K562 (cell line): Measurements from ENCODE around the gene TRIM44. TPM values are rescaled to one million over a fixed set of nuclear protein-coding genes. Genes with fewer than 3 reads are reported as not detected.

ENCODE experiments used
- BRF1 ChIP-seq: IDR thresholded peaks from 3 replicates; pipeline ENCODE4 v1.6.1; 2011; ENCODE audit warnings: borderline replicate concordance, mild to moderate bottlenecking; ENCODE audit not compliant: insufficient read length; ENCODE audit errors: extremely low read depth
- CEBPG ChIP-seq, 3 experiments: fragments of 200-800 bp in 1 of 3; sonication (Bioruptor generic) in 1 of 3; sonication (generic) in 1 of 3; formaldehyde crosslinking in 1 of 3; IDR thresholded peaks in 2 of 3; conservative IDR thresholded peaks in 1 of 3; 2 replicates each; pipeline versions ENCODE4 v1.6.1 to v1.8.0; 2016 to 2022; ENCODE audit warnings: missing compliant biosample characterization in 2 of 3, missing genetic modification characterization in 2 of 3, mild to moderate bottlenecking in 1 of 3, missing genetic modification reagents in 1 of 3
- CHD2 ChIP-seq: IDR thresholded peaks from 2 replicates; pipeline ENCODE4 v1.6.1; 2011; ENCODE audit warnings: low read depth, low read length
- GTF2E2 ChIP-seq: fragments of 200-800 bp; sonication (Bioruptor generic); IDR thresholded peaks from 2 replicates; pipeline ENCODE4 v1.6.1; 2016; ENCODE audit warnings: missing genetic modification characterization, missing compliant biosample characterization
- HDAC2 ChIP-seq: fragments of 450-650 bp; IDR thresholded peaks from 2 replicates; pipeline ENCODE4 v1.6.1; 2016; ENCODE audit warnings: mild to moderate bottlenecking
- NFE2L1 ChIP-seq: fragments of 450-650 bp; IDR thresholded peaks from 2 replicates; pipeline ENCODE4 v1.6.1; 2016; ENCODE audit warnings: missing genetic modification characterization, low read depth, mild to moderate bottlenecking, missing compliant biosample characterization, moderate library complexity, borderline replicate concordance
- NR2C2 ChIP-seq, 2 experiments: fragments of 200-800 bp in 1 of 2; sonication (Bioruptor generic) in 1 of 2; sonication (generic) in 1 of 2; formaldehyde crosslinking in 1 of 2; IDR thresholded peaks; 2 replicates each; pipeline versions ENCODE4 v1.6.1 to v1.8.0; 2016 to 2022; ENCODE audit warnings: mild to moderate bottlenecking in 1 of 2, missing compliant biosample characterization in 1 of 2, missing genetic modification characterization in 1 of 2, missing genetic modification reagents in 1 of 2
- PTBP1 ChIP-seq: fragments of 200-400 bp; formaldehyde crosslinking; IDR thresholded peaks from 2 replicates; pipeline ENCODE4 v1.6.1; 2017; ENCODE audit warnings: low read depth, low read length
- WHSC1 ChIP-seq: IDR thresholded peaks from one replicate; pipeline ENCODE4 v1.6.1; 2012; ENCODE audit warnings: low read length, control low read depth, inconsistent platforms
- ZNF121 ChIP-seq: sonication (generic); formaldehyde crosslinking; conservative IDR thresholded peaks from 2 replicates; pipeline ENCODE4 v1.8.0; 2022; ENCODE audit warnings: missing genetic modification reagents
- ZNF143 ChIP-seq: sonication (generic); formaldehyde crosslinking; IDR thresholded peaks from 2 replicates; pipeline ENCODE4 v1.9.0; 2022; ENCODE audit warnings: mild to moderate bottlenecking, missing genetic modification reagents
- ZNF584 ChIP-seq: fragments of 200-800 bp; sonication (Bioruptor generic); IDR thresholded peaks from 2 replicates; pipeline ENCODE4 v1.6.1; 2016; ENCODE audit warnings: low read depth, mild to moderate bottlenecking, missing genetic modification characterization, missing compliant biosample characterization
- polyA plus RNA-seq, 8 experiments: library from polyadenylated mRNA; depleted of rRNA in 4 of 8; stranded (reverse) in 5 of 8; unstranded in 3 of 8; fragments of >200 nt; fragmentation: Nextera tagmentation in 2 of 8; fragmentation: Illumina TruSeq in 1 of 8; extraction: Ambion mirVana in 2 of 8; extraction: Trizol in 1 of 8; gene quantifications; 2 replicates each; pipeline versions ENCODE4 v1.2.1 to v1.2.3, GENCODE V29; 2011 to 2014; ENCODE audit warnings: inconsistent platforms in 1 of 8, missing spikeins in 1 of 8
- total RNA-seq, 7 experiments: library from RNA; depleted of rRNA in 6 of 7; stranded (reverse); fragments of >200 nt in 6 of 7; fragmentation: Illumina TruSeq in 2 of 7; extraction: Trizol in 2 of 7; gene quantifications; 2 replicates each; pipeline versions ENCODE4 v1.2.1 to v1.2.3, GENCODE V29; 2011 to 2021; ENCODE audit warnings: low replicate concordance in 1 of 7
- TF ChIP-seq, protein P1 (sequence below): sonication (generic); formaldehyde crosslinking; IDR thresholded peaks from 2 replicates; pipeline ENCODE4 v1.8.0; 2023; ENCODE audit warnings: missing genetic modification reagents, mild to moderate bottlenecking, borderline replicate concordance
- TF ChIP-seq, protein P2 (sequence below): fragments of 250-450 bp; sonication (Bioruptor Pico); IDR thresholded peaks from 2 replicates; pipeline ENCODE4 v1.5.1; 2021; ENCODE audit warnings: mild to moderate bottlenecking
- TF ChIP-seq, protein P3 (sequence below): fragments of 250-450 bp; sonication (Bioruptor Pico); IDR thresholded peaks from 2 replicates; pipeline ENCODE4 v1.4.0; 2020; ENCODE audit warnings: borderline replicate concordance

TRIM44 gene
- total and polyA plus RNA-seq, 9 of the 15 experiments (the other 6 are each of a cell fraction or from before 2014, with no cell fraction given): 8.3 to 105 (median 37.2) TPM

DNA sequence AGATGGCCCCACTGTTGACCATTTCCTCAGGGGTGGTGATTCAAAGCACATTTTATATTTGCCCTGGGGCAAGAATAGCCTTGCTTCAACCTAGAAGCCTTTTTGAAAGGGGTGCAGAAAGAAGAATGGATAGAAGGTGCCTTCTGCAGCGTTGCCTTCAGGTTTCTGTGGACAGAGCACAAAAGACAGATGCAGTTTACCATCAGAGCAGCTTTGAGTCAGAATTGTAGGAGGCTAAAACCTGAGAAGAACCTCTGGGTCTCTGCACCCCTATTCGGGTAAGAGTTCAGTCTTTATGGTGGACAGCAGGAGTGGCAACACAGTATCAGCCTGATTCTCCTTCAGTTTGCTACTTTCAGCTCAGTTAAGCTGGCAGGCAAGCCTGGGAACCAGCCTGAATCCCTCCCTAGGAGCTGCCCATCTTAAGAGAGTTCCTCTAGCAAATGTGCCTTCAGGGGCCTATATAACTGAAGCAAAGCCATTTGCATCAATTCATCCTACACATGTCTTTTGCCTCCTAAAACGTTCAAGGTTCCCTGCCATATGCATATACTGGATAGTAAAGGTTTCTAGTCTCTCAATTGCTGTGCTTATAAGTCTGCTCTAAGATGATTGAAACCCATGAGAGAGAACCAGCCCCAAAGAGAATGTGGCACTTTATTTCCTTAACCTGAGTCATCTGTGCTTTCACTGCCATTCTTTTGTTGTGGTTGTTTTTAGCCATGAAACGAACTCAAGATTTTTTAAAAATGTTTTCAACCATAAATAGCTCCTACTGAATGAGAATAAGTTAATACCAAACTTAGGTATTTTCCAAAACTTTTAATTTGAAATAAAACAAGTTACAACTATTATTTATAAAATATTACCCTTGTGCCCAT is 123.0 kb downstream of the TRIM44 start (continued):
- TF ChIP-seq PTBP1: no peak
- TF ChIP-seq ZNF143 (CRISPR knock-in tag): no peak
- 0 out of 2 replicates have a peak, but pooled peaks have one; percentile 4 for TF ChIP-seq NFE2L1 (tag)
- no peak for TF ChIP-seq WHSC1
- TF ChIP-seq CHD2: no peak
- TF ChIP-seq, protein P1, sequence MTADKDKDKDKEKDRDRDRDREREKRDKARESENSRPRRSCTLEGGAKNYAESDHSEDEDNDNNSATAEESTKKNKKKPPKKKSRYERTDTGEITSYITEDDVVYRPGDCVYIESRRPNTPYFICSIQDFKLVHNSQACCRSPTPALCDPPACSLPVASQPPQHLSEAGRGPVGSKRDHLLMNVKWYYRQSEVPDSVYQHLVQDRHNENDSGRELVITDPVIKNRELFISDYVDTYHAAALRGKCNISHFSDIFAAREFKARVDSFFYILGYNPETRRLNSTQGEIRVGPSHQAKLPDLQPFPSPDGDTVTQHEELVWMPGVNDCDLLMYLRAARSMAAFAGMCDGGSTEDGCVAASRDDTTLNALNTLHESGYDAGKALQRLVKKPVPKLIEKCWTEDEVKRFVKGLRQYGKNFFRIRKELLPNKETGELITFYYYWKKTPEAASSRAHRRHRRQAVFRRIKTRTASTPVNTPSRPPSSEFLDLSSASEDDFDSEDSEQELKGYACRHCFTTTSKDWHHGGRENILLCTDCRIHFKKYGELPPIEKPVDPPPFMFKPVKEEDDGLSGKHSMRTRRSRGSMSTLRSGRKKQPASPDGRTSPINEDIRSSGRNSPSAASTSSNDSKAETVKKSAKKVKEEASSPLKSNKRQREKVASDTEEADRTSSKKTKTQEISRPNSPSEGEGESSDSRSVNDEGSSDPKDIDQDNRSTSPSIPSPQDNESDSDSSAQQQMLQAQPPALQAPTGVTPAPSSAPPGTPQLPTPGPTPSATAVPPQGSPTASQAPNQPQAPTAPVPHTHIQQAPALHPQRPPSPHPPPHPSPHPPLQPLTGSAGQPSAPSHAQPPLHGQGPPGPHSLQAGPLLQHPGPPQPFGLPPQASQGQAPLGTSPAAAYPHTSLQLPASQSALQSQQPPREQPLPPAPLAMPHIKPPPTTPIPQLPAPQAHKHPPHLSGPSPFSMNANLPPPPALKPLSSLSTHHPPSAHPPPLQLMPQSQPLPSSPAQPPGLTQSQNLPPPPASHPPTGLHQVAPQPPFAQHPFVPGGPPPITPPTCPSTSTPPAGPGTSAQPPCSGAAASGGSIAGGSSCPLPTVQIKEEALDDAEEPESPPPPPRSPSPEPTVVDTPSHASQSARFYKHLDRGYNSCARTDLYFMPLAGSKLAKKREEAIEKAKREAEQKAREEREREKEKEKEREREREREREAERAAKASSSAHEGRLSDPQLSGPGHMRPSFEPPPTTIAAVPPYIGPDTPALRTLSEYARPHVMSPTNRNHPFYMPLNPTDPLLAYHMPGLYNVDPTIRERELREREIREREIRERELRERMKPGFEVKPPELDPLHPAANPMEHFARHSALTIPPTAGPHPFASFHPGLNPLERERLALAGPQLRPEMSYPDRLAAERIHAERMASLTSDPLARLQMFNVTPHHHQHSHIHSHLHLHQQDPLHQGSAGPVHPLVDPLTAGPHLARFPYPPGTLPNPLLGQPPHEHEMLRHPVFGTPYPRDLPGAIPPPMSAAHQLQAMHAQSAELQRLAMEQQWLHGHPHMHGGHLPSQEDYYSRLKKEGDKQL: no peak
- TF ChIP-seq HDAC2: no peak
- no peak for TF ChIP-seq CEBPG (CRISPR knock-in tag; IDR thresholded peaks at IDR 0.05)
- no peak for TF ChIP-seq CEBPG (tag; conservative IDR thresholded peaks at IDR 0.05 in 1 of 2, IDR thresholded peaks at IDR 0.05 in 1 of 2)
- peak; percentile 40; the same call in 1 of the 2 replicates for TF ChIP-seq GTF2E2 (tag)
- TF ChIP-seq, protein P2, sequence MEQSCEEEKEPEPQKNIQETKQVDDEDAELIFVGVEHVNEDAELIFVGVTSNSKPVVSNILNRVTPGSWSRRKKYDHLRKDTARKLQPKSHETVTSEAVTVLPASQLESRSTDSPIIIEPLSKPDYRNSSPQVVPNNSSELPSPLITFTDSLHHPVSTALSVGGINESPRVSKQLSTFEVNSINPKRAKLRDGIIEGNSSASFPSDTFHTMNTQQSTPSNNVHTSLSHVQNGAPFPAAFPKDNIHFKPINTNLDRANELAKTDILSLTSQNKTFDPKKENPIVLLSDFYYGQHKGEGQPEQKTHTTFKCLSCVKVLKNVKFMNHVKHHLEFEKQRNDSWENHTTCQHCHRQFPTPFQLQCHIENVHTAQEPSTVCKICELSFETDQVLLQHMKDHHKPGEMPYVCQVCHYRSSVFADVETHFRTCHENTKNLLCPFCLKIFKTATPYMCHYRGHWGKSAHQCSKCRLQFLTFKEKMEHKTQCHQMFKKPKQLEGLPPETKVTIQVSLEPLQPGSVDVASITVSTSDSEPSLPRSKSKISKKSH (CRISPR knock-in tag): no peak
- TF ChIP-seq, protein P3, sequence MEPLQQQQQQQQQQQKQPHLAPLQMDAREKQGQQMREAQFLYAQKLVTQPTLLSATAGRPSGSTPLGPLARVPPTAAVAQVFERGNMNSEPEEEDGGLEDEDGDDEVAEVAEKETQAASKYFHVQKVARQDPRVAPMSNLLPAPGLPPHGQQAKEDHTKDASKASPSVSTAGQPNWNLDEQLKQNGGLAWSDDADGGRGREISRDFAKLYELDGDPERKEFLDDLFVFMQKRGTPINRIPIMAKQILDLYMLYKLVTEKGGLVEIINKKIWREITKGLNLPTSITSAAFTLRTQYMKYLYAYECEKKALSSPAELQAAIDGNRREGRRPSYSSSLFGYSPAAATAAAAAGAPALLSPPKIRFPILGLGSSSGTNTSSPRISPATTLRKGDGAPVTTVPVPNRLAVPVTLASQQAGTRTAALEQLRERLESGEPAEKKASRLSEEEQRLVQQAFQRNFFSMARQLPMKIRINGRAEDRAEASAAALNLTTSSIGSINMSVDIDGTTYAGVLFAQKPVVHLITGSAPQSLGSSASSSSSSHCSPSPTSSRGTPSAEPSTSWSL (CRISPR knock-in tag): no peak
- TF ChIP-seq BRF1: no peak
- TF ChIP-seq ZNF584 (CRISPR knock-in tag): peak; percentile 86
- TF ChIP-seq ZNF121 (CRISPR knock-in tag): no peak
- no peak for TF ChIP-seq NR2C2 (CRISPR knock-in tag; IDR thresholded peaks at IDR 0.05)
- TF ChIP-seq NR2C2 (tag; IDR thresholded peaks at IDR 0.05): peak; percentile 22; the same call in 1 of the 2 replicates
